GM12878 (cell line): ENCODE data around the gene LCE2C.

Experiments
- BCL3 ChIP-seq: IDR thresholded peaks from 2 replicates; pipeline ENCODE4 v1.6.1; 2011; ENCODE audit warnings: borderline replicate concordance, low read depth, mild to moderate bottlenecking, moderate library complexity, low read length; ENCODE audit not compliant: insufficient read depth, poor library complexity, severe bottlenecking
- CTCF ChIP-seq, 3 experiments: IDR thresholded peaks in 2 of 3; conservative IDR thresholded peaks in 1 of 3; 2 replicates each; pipeline ENCODE4 v1.5.1; 2011; ENCODE audit warnings: low read depth in 3 of 3, low read length in 3 of 3, mild to moderate bottlenecking in 3 of 3, control low read depth in 2 of 3, moderate library complexity in 2 of 3, inconsistent platforms in 1 of 3, mixed read lengths in 1 of 3; ENCODE audit not compliant: control insufficient read depth in 2 of 3, insufficient read depth in 1 of 3; ENCODE audit errors: extremely low read depth in 1 of 3
- E2F4 ChIP-seq: IDR thresholded peaks from 2 replicates; pipeline ENCODE4 v1.6.1; 2012; ENCODE audit warnings: low read depth, low read length, improper control_type of control experiment
- E4F1 ChIP-seq: fragments of 450-650 bp; IDR thresholded peaks from 2 replicates; pipeline ENCODE4 v1.6.1; 2018; ENCODE audit warnings: borderline replicate concordance, mild to moderate bottlenecking; ENCODE audit not compliant: partially characterized antibody
- ELK1 ChIP-seq: IDR thresholded peaks from 2 replicates; pipeline ENCODE4 v1.6.1; 2012; ENCODE audit warnings: low read depth, low read length, improper control_type of control experiment
- ETV6 ChIP-seq, 2 experiments: fragments of 450-650 bp in 1 of 2; IDR thresholded peaks in 1 of 2; conservative IDR thresholded peaks in 1 of 2; 2 replicates each; pipeline ENCODE4 v1.6.1; 2014; ENCODE audit warnings: antibody characterized with exemption in 1 of 2, borderline replicate concordance in 1 of 2, low read depth in 1 of 2, mild to moderate bottlenecking in 1 of 2, moderate library complexity in 1 of 2
- JUNB ChIP-seq: IDR thresholded peaks from 2 replicates; pipeline ENCODE4 v1.6.1; 2016; ENCODE audit warnings: antibody characterized with exemption, mild to moderate bottlenecking
- MXI1 ChIP-seq: fragments of 150-350 bp; IDR thresholded peaks from 2 replicates; pipeline ENCODE4 v1.6.1; 2011; ENCODE audit warnings: low read depth, mild to moderate bottlenecking, inconsistent platforms, low read length, improper control_type of control experiment
- PML ChIP-seq: IDR thresholded peaks from 2 replicates; pipeline ENCODE4 v1.6.1; 2012; ENCODE audit warnings: low read length, inconsistent platforms
- POLR2AphosphoS5 ChIP-seq: IDR thresholded peaks from 2 replicates; pipeline ENCODE4 v1.6.1; 2011; ENCODE audit warnings: mild to moderate bottlenecking, low read length, inconsistent platforms
- RBBP5 ChIP-seq: fragments of 200-600 bp; sonication (generic); conservative IDR thresholded peaks from 2 replicates; pipeline ENCODE4 v1.6.1; 2016
- SUZ12 ChIP-seq: fragments of 200-600 bp; sonication (generic); IDR thresholded peaks from one replicate; pipeline ENCODE4 v1.6.1; 2018; ENCODE audit warnings: antibody characterized with exemption, mild to moderate bottlenecking; ENCODE audit not compliant: unreplicated experiment
- TARDBP ChIP-seq: IDR thresholded peaks from 2 replicates; pipeline ENCODE4 v1.6.1; 2016; ENCODE audit warnings: borderline replicate concordance
- YBX1 ChIP-seq: fragments of 450-650 bp; IDR thresholded peaks from 2 replicates; pipeline ENCODE4 v1.6.1; 2016; ENCODE audit warnings: antibody characterized with exemption

GRCh38 chr1:152646656-152647055, 28.4 kb upstream of the LCE2C start:
- TF ChIP-seq PML (no peak), RBBP5 (no peak), CTCF (IDR thresholded peaks at IDR 0.05 in 2 of 3, conservative IDR thresholded peaks at IDR 0.05 in 1 of 3; ENCODE audit: control insufficient read depth in 2 of 3, extremely low read depth in 1 of 3, insufficient read depth in 1 of 3, low read depth in 3 of 3, low read length in 3 of 3) (no peak), SUZ12 (no peak), POLR2AphosphoS5 (no peak), ETV6 (conservative IDR thresholded peaks at IDR 0.05 in 1 of 2, IDR thresholded peaks at IDR 0.05 in 1 of 2; ENCODE audit: borderline replicate concordance in 1 of 2, low read depth in 1 of 2) (no peak), JUNB (no peak), MXI1 (no peak), TARDBP (no peak), BCL3 (no peak), E4F1 (no peak), E2F4 (no peak), ELK1 (no peak), YBX1 (no peak)
